Endothelial cell of umbilical vein (primary cell): ENCODE results near the gene PLEKHA6. TPM values are rescaled to one million over a fixed set of nuclear protein-coding genes. Genes with fewer than 3 reads are reported as not detected.

ENCODE experiments used
- BruUV-seq: library from RNA; stranded (reverse); fragments of 400-500 nt; replicated peaks from 2 replicates; lab custom pipeline; 2021; lab: Mats Ljungman, UMichigan
- CTCF ChIA-PET: fragments of 300-600, 350-600 bp; sonication (Branson Sonifier 250); formaldehyde crosslinking; loops from one replicate; lab custom pipeline; 2021; ENCODE audit warnings: antibody characterized with exemption, inconsistent platforms; lab: Charles Lee
- POLR2A ChIA-PET: fragments of 300-600, 350-600 bp; sonication (Branson Sonifier 250); formaldehyde crosslinking; loops from one replicate; lab custom pipeline; 2021; ENCODE audit warnings: antibody characterized with exemption, inconsistent platforms; lab: Charles Lee
- DNase-seq: peaks from one replicate; pipeline ENCODE4 v3.0.0-alpha.2; 2011; ENCODE audit warnings: low read depth, low spot score
- FAIRE-seq: peaks from 2 replicates; lab custom pipeline; 2011; peaks lifted over from hg19 to GRCh38; lab: Jason Lieb, UNC
- H2AFZ ChIP-seq: 2 replicates; pipeline ENCODE4 v1.6.0; 2012; ENCODE audit warnings: low read depth, low read length, control low read depth, inconsistent platforms
- H3K27ac ChIP-seq: 2 replicates; pipeline ENCODE4 v1.5.1; 2011; ENCODE audit warnings: low read depth, mild to moderate bottlenecking, control low read depth, low read length, moderate library complexity; ENCODE audit not compliant: insufficient read depth
- H3K27me3 ChIP-seq, 2 experiments: 2 replicates each; pipeline versions ENCODE4 v1.6.0 to v1.6.1; 2011; ENCODE audit warnings: low read length in 2 of 2, mixed read lengths in 1 of 2; ENCODE audit not compliant: control insufficient read depth in 2 of 2, insufficient read depth in 2 of 2
- H3K36me3 ChIP-seq, 2 experiments: 2 replicates in 1 of 2; 3 replicates in 1 of 2; pipeline ENCODE4 v1.5.1; 2011; ENCODE audit warnings: low read length in 2 of 2, mild to moderate bottlenecking in 1 of 2, moderate library complexity in 1 of 2; ENCODE audit not compliant: control insufficient read depth in 2 of 2, insufficient read depth in 2 of 2; ENCODE audit errors: extremely low read depth in 1 of 2
- H3K4me1 ChIP-seq: 3 replicates; pipeline ENCODE4 v1.5.1; 2011; ENCODE audit warnings: mild to moderate bottlenecking, low read length; ENCODE audit not compliant: control insufficient read depth, insufficient read depth; ENCODE audit errors: extremely low read depth
- H3K4me2 ChIP-seq: 2 replicates; pipeline ENCODE4 v1.6.1; 2011; ENCODE audit warnings: low read length, control low read depth, mixed read lengths; ENCODE audit not compliant: insufficient read depth
- H3K4me3 ChIP-seq, 3 experiments: fragments of 200-600 bp in 1 of 3; sonication (generic), shearing (Covaris generic) in 1 of 3; replicated peaks in 1 of 3; 2 replicates each; pipeline ENCODE4 v1.5.1; 2011 to 2016; ENCODE audit warnings: control low read depth in 3 of 3, low read length in 3 of 3, mild to moderate bottlenecking in 2 of 3, inconsistent platforms in 1 of 3, low read depth in 1 of 3, moderate library complexity in 1 of 3; ENCODE audit not compliant: insufficient read depth in 1 of 3
- H3K79me2 ChIP-seq: 2 replicates; pipeline ENCODE4 v1.6.0; 2012; ENCODE audit warnings: low read length, inconsistent platforms; ENCODE audit not compliant: control insufficient read depth, insufficient read depth
- H3K9ac ChIP-seq: replicated peaks from 2 replicates; pipeline ENCODE3; 2011; ENCODE audit warnings: low read length, control low read depth; ENCODE audit not compliant: insufficient read depth; ENCODE audit errors: extremely low read depth
- H3K9me1 ChIP-seq: replicated peaks from 3 replicates; pipeline ENCODE4 v1.6.0; 2011; ENCODE audit warnings: mild to moderate bottlenecking, low read length; ENCODE audit not compliant: control insufficient read depth, insufficient read depth; ENCODE audit errors: extremely low read depth
- H3K9me3 ChIP-seq: replicated peaks from 2 replicates; pipeline ENCODE4 v1.5.1; 2012; ENCODE audit warnings: low read length, inconsistent platforms; ENCODE audit not compliant: control insufficient read depth, insufficient read depth
- H4K20me1 ChIP-seq: replicated peaks from 2 replicates; pipeline ENCODE3; 2011; ENCODE audit warnings: mild to moderate bottlenecking, low read length; ENCODE audit not compliant: control insufficient read depth, insufficient read depth; ENCODE audit errors: extremely low read depth
- CTCF ChIP-seq, 2 donors: IDR thresholded peaks; 1 replicate in 1 of 2; 2 replicates in 1 of 2; pipeline ENCODE4 v1.5.1; 2011; ENCODE audit warnings: low read length in 2 of 2, mild to moderate bottlenecking in 2 of 2, moderate library complexity in 2 of 2, control low read depth in 1 of 2, inconsistent platforms in 1 of 2, low read depth in 1 of 2; ENCODE audit not compliant: insufficient read depth in 1 of 2; ENCODE audit errors: extremely low read depth in 1 of 2
- EZH2 ChIP-seq: IDR thresholded peaks from 2 replicates; pipeline ENCODE4 v1.6.1; 2012; ENCODE audit warnings: borderline replicate concordance, low read depth, mild to moderate bottlenecking, moderate library complexity, low read length, inconsistent platforms; ENCODE audit not compliant: severe bottlenecking
- FOS ChIP-seq: IDR thresholded peaks from 2 replicates; pipeline ENCODE4 v1.6.1; 2011; ENCODE audit warnings: mild to moderate bottlenecking, low read length, moderate library complexity, borderline replicate concordance; ENCODE audit not compliant: insufficient read depth
- GATA2 ChIP-seq: IDR thresholded peaks from 2 replicates; pipeline ENCODE4 v1.7.0; 2011; ENCODE audit warnings: low read depth, mild to moderate bottlenecking, moderate library complexity, mixed read lengths, low read length; ENCODE audit not compliant: insufficient read length, insufficient read depth
- JUN ChIP-seq: IDR thresholded peaks from 2 replicates; pipeline ENCODE4 v1.6.1; 2011; ENCODE audit warnings: borderline replicate concordance, low read depth; ENCODE audit not compliant: insufficient read length, insufficient read depth
- MAX ChIP-seq: IDR thresholded peaks from 2 replicates; pipeline ENCODE4 v1.6.1; 2011; ENCODE audit not compliant: insufficient read depth, insufficient read length
- MYC ChIP-seq: IDR thresholded peaks from one replicate; pipeline ENCODE4 v1.6.1; 2011; ENCODE audit warnings: mild to moderate bottlenecking, low read depth, low read length
- POLR2A ChIP-seq: IDR thresholded peaks from 2 replicates; pipeline ENCODE4 v1.6.1; 2012; ENCODE audit warnings: low read depth, mild to moderate bottlenecking, control low read depth, low read length
- POLR2AphosphoS5 ChIP-seq: IDR thresholded peaks from 2 replicates; pipeline ENCODE4 v1.6.1; 2012; ENCODE audit warnings: low read depth, mild to moderate bottlenecking, control low read depth, low read length, moderate library complexity; ENCODE audit not compliant: insufficient read depth
- dilution Hi-C: fragments of 300-500 bp; cut with MboI; formaldehyde crosslinking; loops from one replicate; pipeline ENCODE4 v1.15.0; 2019; ENCODE audit warnings: low sequenced_read_pairs; ENCODE audit not compliant: extremely low pct_ligation_motif_present
- intact Hi-C: fragments of 100-400 bp; cut with micrococcal nuclease; formaldehyde crosslinking; loops from one replicate; pipeline ENCODE4 v1.10.0; 2022
- polyA plus RNA-seq, 4 experiments: library from polyadenylated mRNA; depleted of rRNA in 3 of 4; stranded (reverse) in 3 of 4; unstranded in 1 of 4; fragments of >200 nt; gene quantifications; 2 replicates each; pipeline versions ENCODE4 v1.2.1 to v1.2.3, GENCODE V29; 2011 to 2012; ENCODE audit warnings: missing spikeins in 1 of 4
- total RNA-seq: library from RNA; stranded (reverse); gene quantifications from 2 replicates; pipeline ENCODE4 v1.2.3, GENCODE V29; 2021

Gene PLEKHA6
- total and polyA plus RNA-seq, 2 donors (not counting 3 experiments of a cell fraction or from before 2014, with no cell fraction given): 2.1 to 15.0 TPM

GRCh38 chr1:204299814-204300365 is 59.8 kb downstream of the PLEKHA6 start:
- Histone ChIP-seq H3K9me1 (no peaks in the 10 kb centered on the region), H3K27me3 (no peaks in the 10 kb centered on the region), H3K27ac (no peak overlapping the region), H3K36me3 (no peaks in the 10 kb centered on the region), H3K4me2 (no peak overlapping the region), H3K4me1 (peaks cover 10% of the 10 kb centered on the region), H3K79me2 (no peaks in the 10 kb centered on the region), H3K4me3 (no peak overlapping the region), H3K9ac (no peak overlapping the region), H4K20me1 (no peaks in the 10 kb centered on the region), H2AFZ (no peak overlapping the region), H3K9me3 (no peaks in the 10 kb centered on the region)
- dilution Hi-C loops: no loop called here
- ChIA-PET POLR2A (no interaction called here), CTCF (interaction anchor here (0.9 to 1.2 kb wide), 4 partner anchors 10 to 63 kb away, joined by 3 to 5 read pairs (median 3); no protein-coding TSS in a partner anchor)
- TF ChIP-seq EZH2: no peak
- no peak for TF ChIP-seq JUN
- TF ChIP-seq POLR2A: no peak
- no peak for TF ChIP-seq FOS
- no peak for TF ChIP-seq CTCF (IDR thresholded peaks at IDR 0.05; ENCODE audit: extremely low read depth in 1 of 2, insufficient read depth in 1 of 2, low read depth in 1 of 2, low read length in 2 of 2)
- TF ChIP-seq POLR2AphosphoS5: no peak
- no peak for TF ChIP-seq GATA2
- no peak for TF ChIP-seq MAX
- no peak for TF ChIP-seq MYC
- intact Hi-C loops: no loop called here
- DNase-seq (no peak), FAIRE-seq (no peak)
- BruUV-seq: no TSS peak
